HepG2 (cell line): ENCODE data around the gene LRRC73. TPM values are rescaled to one million over a fixed set of nuclear protein-coding genes. Genes with fewer than 3 reads are reported as not detected.

Experiments used
- AHDC1 ChIP-seq: sonication (generic); formaldehyde crosslinking; IDR thresholded peaks from 2 replicates; pipeline ENCODE4 v1.5.1; 2020; ENCODE audit warnings: mild to moderate bottlenecking, missing genetic modification reagents, borderline replicate concordance
- CC2D1A ChIP-seq: sonication (generic); formaldehyde crosslinking; IDR thresholded peaks from 2 replicates; pipeline ENCODE4 v1.8.1; 2023; ENCODE audit warnings: mild to moderate bottlenecking, missing genetic modification reagents
- DNMT3B ChIP-seq: conservative IDR thresholded peaks from 2 replicates; pipeline ENCODE4 v1.6.1; 2016; ENCODE audit warnings: missing biosample characterization, control low read depth
- E2F5 ChIP-seq: sonication (generic); formaldehyde crosslinking; conservative IDR thresholded peaks from 2 replicates; pipeline ENCODE4 v1.4.0; 2020; ENCODE audit warnings: missing genetic modification reagents
- JUN ChIP-seq: sonication (generic); formaldehyde crosslinking; IDR thresholded peaks from 2 replicates; pipeline ENCODE4 v1.4.0; 2020; ENCODE audit warnings: mild to moderate bottlenecking, missing genetic modification reagents
- KDM6A ChIP-seq: IDR thresholded peaks from 2 replicates; pipeline ENCODE4 v1.6.1; 2016; ENCODE audit warnings: low read depth
- MAFG ChIP-seq: sonication (generic); formaldehyde crosslinking; IDR thresholded peaks from 2 replicates; pipeline ENCODE4 v1.5.1; 2020; ENCODE audit warnings: mild to moderate bottlenecking, missing genetic modification reagents
- MED1 ChIP-seq: sonication (generic); formaldehyde crosslinking; IDR thresholded peaks from 2 replicates; pipeline ENCODE4 v1.4.0; 2020; ENCODE audit warnings: missing genetic modification reagents
- MLLT10 ChIP-seq: sonication (generic); formaldehyde crosslinking; IDR thresholded peaks from 2 replicates; pipeline ENCODE4 v1.4.0; 2020; ENCODE audit warnings: missing genetic modification reagents
- MTA3 ChIP-seq: sonication (generic); formaldehyde crosslinking; IDR thresholded peaks from 2 replicates; pipeline ENCODE4 v1.4.0; 2020; ENCODE audit warnings: missing genetic modification reagents
- MZF1 ChIP-seq: sonication (generic); formaldehyde crosslinking; IDR thresholded peaks from 2 replicates; pipeline ENCODE4 v1.8.1; 2023; ENCODE audit warnings: mild to moderate bottlenecking, missing genetic modification reagents, borderline replicate concordance
- NR3C1 ChIP-seq: sonication (generic); formaldehyde crosslinking; IDR thresholded peaks from 2 replicates; pipeline ENCODE4 v1.4.0; 2020; ENCODE audit warnings: missing genetic modification reagents
- PCBP2 ChIP-seq: fragments of 200-400 bp; formaldehyde crosslinking; optimal IDR thresholded peaks from 2 replicates; pipeline ENCODE3; 2018; ENCODE audit warnings: low read length, low read depth; ENCODE audit not compliant: poor library complexity, severe bottlenecking
- RFX3 ChIP-seq: IDR thresholded peaks from 2 replicates; pipeline ENCODE4 v1.6.1; 2016; ENCODE audit warnings: missing biosample characterization, missing genetic modification reagents
- SOX6 ChIP-seq, 2 experiments: fragments of 450-650 bp in 1 of 2; sonication (generic) in 1 of 2; formaldehyde crosslinking in 1 of 2; IDR thresholded peaks; 2 replicates each; pipeline versions ENCODE4 v1.4.0 to v1.6.1; 2017 to 2020; ENCODE audit warnings: antibody characterized with exemption in 1 of 2, mild to moderate bottlenecking in 1 of 2, missing genetic modification reagents in 1 of 2
- ZBTB4 ChIP-seq: sonication (generic); formaldehyde crosslinking; IDR thresholded peaks from 2 replicates; pipeline ENCODE4 v1.4.0; 2020; ENCODE audit warnings: missing genetic modification reagents, mild to moderate bottlenecking, borderline replicate concordance
- ZKSCAN1 ChIP-seq: fragments of 150-350 bp; IDR thresholded peaks from 2 replicates; pipeline ENCODE4 v1.6.1; 2014; ENCODE audit warnings: low read length
- ZNF296 ChIP-seq: sonication (generic); formaldehyde crosslinking; conservative IDR thresholded peaks from 2 replicates; pipeline ENCODE4 v1.5.0; 2020; ENCODE audit warnings: mild to moderate bottlenecking, missing genetic modification reagents
- ZNF44 ChIP-seq: sonication (generic); formaldehyde crosslinking; IDR thresholded peaks from 2 replicates; pipeline ENCODE4 v1.5.1; 2020; ENCODE audit warnings: mild to moderate bottlenecking, missing genetic modification reagents
- ZNF780A ChIP-seq: sonication (generic); formaldehyde crosslinking; IDR thresholded peaks from 2 replicates; pipeline ENCODE4 v1.8.0; 2022; ENCODE audit warnings: mild to moderate bottlenecking, missing genetic modification reagents, moderate library complexity
- polyA plus RNA-seq, 8 experiments: library from polyadenylated mRNA; depleted of rRNA in 3 of 8; stranded (reverse) in 7 of 8; unstranded in 1 of 8; fragments of >200 nt; fragmentation: Illumina TruSeq in 4 of 8; extraction: Trizol in 4 of 8; gene quantifications; 2 replicates each; pipeline versions ENCODE4 v1.2.1 to v1.2.3, GENCODE V29; 2011 to 2016; ENCODE audit warnings: low read depth in 4 of 8, missing spikeins in 1 of 8, mixed read lengths in 1 of 8; ENCODE audit not compliant: insufficient read depth in 1 of 8
- total RNA-seq, 5 experiments: library from RNA; depleted of rRNA; stranded (reverse); fragments of >200 nt; fragmentation: Illumina TruSeq; extraction: Trizol; gene quantifications; 2 replicates each; pipeline ENCODE4 v1.2.3, GENCODE V29; 2016; ENCODE audit warnings: low read depth in 1 of 5

Gene LRRC73
- total and polyA plus RNA-seq, 2 of the 13 experiments (the other 11 are each of a cell fraction or from before 2014, with no cell fraction given): 0.11 to 0.12 TPM

- TF ChIP-seq ZNF44 (CRISPR knock-in tag): no peak; the same call in none of the 2 replicates
- TF ChIP-seq ZNF780A: no peak
- TF ChIP-seq AHDC1 (CRISPR knock-in tag): peak; percentile 48; the same call in 1 of the 2 replicates
- TF ChIP-seq ZBTB4: no peak; the same call in 1 of the 2 replicates
- peak; percentile 67; the same call in 1 of the 2 replicates for TF ChIP-seq ZNF296 (CRISPR knock-in tag)
- no peak for TF ChIP-seq MLLT10 (CRISPR knock-in tag)
- no peak for TF ChIP-seq MAFG (CRISPR knock-in tag)
- TF ChIP-seq PCBP2: peak; percentile 40
- TF ChIP-seq NR3C1: 0 out of 2 replicates have a peak, but pooled peaks have one; percentile 17
- TF ChIP-seq KDM6A (CRISPR knock-in tag): peak; percentile 23; the same call in 1 of the 2 replicates
- TF ChIP-seq SOX6 (IDR thresholded peaks at IDR 0.05): no peak
- TF ChIP-seq SOX6 (CRISPR knock-in tag; IDR thresholded peaks at IDR 0.05): peak; percentile 76
- TF ChIP-seq RFX3 (CRISPR knock-in tag): peak; percentile 94
- TF ChIP-seq MED1 (CRISPR knock-in tag): peak; percentile 82
- TF ChIP-seq MTA3 (CRISPR knock-in tag): no peak
- TF ChIP-seq ZKSCAN1: no peak
- TF ChIP-seq DNMT3B (CRISPR knock-in tag): 0 out of 2 replicates have a peak, but pooled peaks have one; percentile 40
- no peak for TF ChIP-seq MZF1 (CRISPR knock-in tag)
- no peak for TF ChIP-seq E2F5 (CRISPR knock-in tag)
- no peak; the same call in 1 of the 2 replicates for TF ChIP-seq JUN (CRISPR knock-in tag)
- TF ChIP-seq CC2D1A (CRISPR knock-in tag): 0 out of 2 replicates have a peak, but pooled peaks have one; percentile 26
Observed at GRCh38 chr6:43516697-43517504, 6.8 kb upstream of the LRRC73 start, which contains the start of the genes POLR1C and YIPF3 (continued).
